HepG2 (cell line): ENCODE data around the gene SMYD1. TPM values are rescaled to one million over a fixed set of nuclear protein-coding genes. Genes with fewer than 3 reads are reported as not detected.

Source experiments
- CEBPB ChIP-seq: IDR thresholded peaks from 2 replicates; pipeline ENCODE4 v1.6.1; 2011; ENCODE audit warnings: low read depth, low read length, improper control_type of control experiment, borderline replicate concordance
- FOXA1 ChIP-seq, 2 experiments: fragments of 450-650 bp in 1 of 2; sonication (generic) in 1 of 2; formaldehyde crosslinking in 1 of 2; IDR thresholded peaks; 2 replicates each; pipeline versions ENCODE4 v1.4.0 to v1.6.1; 2016 to 2020; ENCODE audit warnings: missing genetic modification reagents in 1 of 2
- FOXA3 ChIP-seq: IDR thresholded peaks from 2 replicates; pipeline ENCODE4 v1.6.1; 2016; ENCODE audit warnings: missing genetic modification reagents, missing compliant biosample characterization
- HDAC1 ChIP-seq: sonication (generic); formaldehyde crosslinking; IDR thresholded peaks from 2 replicates; pipeline ENCODE4 v1.5.1; 2020; ENCODE audit warnings: mild to moderate bottlenecking, missing genetic modification reagents
- HOXA5 ChIP-seq: sonication (generic); formaldehyde crosslinking; IDR thresholded peaks from 2 replicates; pipeline ENCODE4 v1.4.0; 2020; ENCODE audit warnings: missing genetic modification reagents
- NFYC ChIP-seq: IDR thresholded peaks from 2 replicates; pipeline ENCODE4 v1.6.1; 2016; ENCODE audit warnings: missing genetic modification reagents, missing compliant biosample characterization
- NR2F6 ChIP-seq, 2 experiments: IDR thresholded peaks; 2 replicates each; pipeline ENCODE4 v1.6.1; 2016; ENCODE audit warnings: antibody characterized with exemption in 1 of 2, mild to moderate bottlenecking in 1 of 2
- POLR2A ChIP-seq, 2 experiments: IDR thresholded peaks; 2 replicates each; pipeline ENCODE4 v1.6.1; 2011; ENCODE audit warnings: low read depth in 2 of 2, low read length in 2 of 2, mild to moderate bottlenecking in 1 of 2, moderate library complexity in 1 of 2; ENCODE audit not compliant: insufficient read depth in 1 of 2
- RBM39 ChIP-seq: fragments of 200-400 bp; formaldehyde crosslinking; IDR thresholded peaks from one replicate; pipeline ENCODE4 v1.6.1; 2018; ENCODE audit warnings: antibody characterized with exemption, mild to moderate bottlenecking, low read depth, low read length; ENCODE audit not compliant: poor library complexity, severe bottlenecking
- SNAPC2 ChIP-seq: sonication (generic); formaldehyde crosslinking; IDR thresholded peaks from 2 replicates; pipeline ENCODE4 v1.8.1; 2022; ENCODE audit warnings: mild to moderate bottlenecking, missing genetic modification reagents
- TSC22D2 ChIP-seq: sonication (generic); formaldehyde crosslinking; IDR thresholded peaks from 2 replicates; pipeline ENCODE4 v1.5.1; 2020; ENCODE audit warnings: missing genetic modification reagents, mild to moderate bottlenecking, borderline replicate concordance
- ZMAT3 ChIP-seq: sonication (generic); formaldehyde crosslinking; conservative IDR thresholded peaks from 2 replicates; pipeline ENCODE4 v1.7.0; 2021; ENCODE audit warnings: missing genetic modification reagents
- ZNF33B ChIP-seq: sonication (generic); formaldehyde crosslinking; IDR thresholded peaks from 2 replicates; pipeline ENCODE4 v1.5.1; 2020; ENCODE audit warnings: mild to moderate bottlenecking, missing genetic modification reagents
- ZNF615 ChIP-seq: sonication (generic); formaldehyde crosslinking; IDR thresholded peaks from 2 replicates; pipeline ENCODE4 v1.5.0; 2020; ENCODE audit warnings: mild to moderate bottlenecking, missing genetic modification reagents, borderline replicate concordance
- polyA plus RNA-seq, 8 experiments: library from polyadenylated mRNA; depleted of rRNA in 3 of 8; stranded (reverse) in 7 of 8; unstranded in 1 of 8; fragments of >200 nt; fragmentation: Illumina TruSeq in 4 of 8; extraction: Trizol in 4 of 8; gene quantifications; 2 replicates each; pipeline versions ENCODE4 v1.2.1 to v1.2.3, GENCODE V29; 2011 to 2016; ENCODE audit warnings: low read depth in 4 of 8, missing spikeins in 1 of 8, mixed read lengths in 1 of 8; ENCODE audit not compliant: insufficient read depth in 1 of 8
- total RNA-seq, 5 experiments: library from RNA; depleted of rRNA; stranded (reverse); fragments of >200 nt; fragmentation: Illumina TruSeq; extraction: Trizol; gene quantifications; 2 replicates each; pipeline ENCODE4 v1.2.3, GENCODE V29; 2016; ENCODE audit warnings: low read depth in 1 of 5
- TF ChIP-seq, protein P1 (sequence below): sonication (generic); formaldehyde crosslinking; IDR thresholded peaks from 2 replicates; pipeline ENCODE4 v1.5.0; 2020; ENCODE audit warnings: mild to moderate bottlenecking, missing genetic modification reagents
- TF ChIP-seq, protein P2 (sequence below): IDR thresholded peaks from 2 replicates; pipeline ENCODE4 v1.6.1; 2016; ENCODE audit warnings: low read depth, borderline replicate concordance
- TF ChIP-seq, protein P3 (sequence below): sonication (generic); formaldehyde crosslinking; IDR thresholded peaks from 2 replicates; pipeline ENCODE4 v1.9.0; 2021; ENCODE audit warnings: missing genetic modification reagents, borderline replicate concordance
- TF ChIP-seq, protein P4 (sequence below): sonication (generic); formaldehyde crosslinking; conservative IDR thresholded peaks from 2 replicates; pipeline ENCODE4 v1.4.0; 2020; ENCODE audit warnings: missing genetic modification reagents
- TF ChIP-seq, protein P5 (sequence below): fragments of 450-650 bp; IDR thresholded peaks from 2 replicates; pipeline ENCODE4 v1.6.1; 2017; ENCODE audit warnings: mild to moderate bottlenecking

SMYD1 gene
- total and polyA plus RNA-seq, 2 of the 13 experiments (the other 11 are each of a cell fraction or from before 2014, with no cell fraction given), result not detected

DNA sequence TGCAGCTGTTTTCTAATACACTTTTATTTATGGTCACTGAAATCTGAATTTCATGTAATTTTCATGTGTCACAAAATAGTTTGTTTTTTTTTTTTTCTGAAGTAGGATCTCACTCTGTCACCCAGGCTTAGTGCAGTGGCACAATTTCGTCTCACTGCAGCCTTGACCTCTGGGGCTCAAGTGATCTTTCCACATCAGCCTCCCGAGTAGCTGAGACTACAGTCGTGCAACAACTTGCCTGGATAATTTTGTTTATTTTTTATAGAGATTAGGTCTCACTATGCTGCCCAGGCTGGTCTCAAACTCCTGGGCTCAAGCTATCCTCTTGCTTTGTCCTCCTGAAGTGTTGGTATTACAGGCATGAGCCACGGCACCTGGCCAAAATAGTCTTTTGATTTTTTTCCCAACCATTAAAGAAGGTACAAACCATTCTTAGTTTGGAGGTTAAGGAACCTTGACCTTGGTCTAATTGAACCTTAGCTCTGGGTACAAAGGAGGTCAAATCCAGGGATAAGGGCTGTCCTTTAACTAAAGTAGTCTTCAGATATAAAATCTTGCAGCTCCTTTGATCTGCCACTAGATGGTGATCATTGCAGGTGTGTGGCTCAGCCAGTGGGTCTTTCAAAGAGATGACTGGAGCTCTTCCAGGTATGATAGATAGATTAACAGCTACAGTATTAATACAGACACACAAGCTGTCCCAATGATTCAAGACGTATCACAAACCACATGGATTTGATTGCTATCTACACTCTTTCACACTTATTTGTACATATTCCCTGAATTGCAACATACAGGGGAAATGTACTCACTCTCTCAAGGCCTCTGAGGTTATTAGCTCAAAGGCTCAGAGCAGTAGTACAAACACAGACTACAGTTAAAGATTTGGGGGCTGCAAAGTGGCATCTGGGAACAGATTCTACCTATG is 7.4 kb upstream of the SMYD1 start (continued):
- TF ChIP-seq TSC22D2 (CRISPR knock-in tag) (no peak), POLR2A (IDR thresholded peaks at IDR 0.05; ENCODE audit: insufficient read depth in 1 of 2, low read depth in 2 of 2, low read length in 2 of 2) (no peak), NR2F6 (IDR thresholded peaks at IDR 0.05) (peak; percentile 71), NR2F6 (CRISPR knock-in tag; IDR thresholded peaks at IDR 0.05) (peak; percentile 53), ZMAT3 (CRISPR knock-in tag) (0 out of 2 replicates have a peak, but pooled peaks have one; percentile 39), CEBPB (peak; percentile 94), ZNF615 (CRISPR knock-in tag) (no peak), FOXA3 (CRISPR knock-in tag) (peak; percentile 74), SNAPC2 (CRISPR knock-in tag) (no peak), RBM39 (no peak), HDAC1 (no peak), NFYC (CRISPR knock-in tag) (no peak), HOXA5 (0 out of 2 replicates have a peak, but pooled peaks have one; percentile 64), ZNF33B (CRISPR knock-in tag) (0 out of 2 replicates have a peak, but pooled peaks have one; percentile 13), FOXA1 (IDR thresholded peaks at IDR 0.05) (no peak), FOXA1 (CRISPR knock-in tag; IDR thresholded peaks at IDR 0.05) (peak; percentile 54; the same call in 1 of the 2 replicates)
- TF ChIP-seq, protein P1, sequence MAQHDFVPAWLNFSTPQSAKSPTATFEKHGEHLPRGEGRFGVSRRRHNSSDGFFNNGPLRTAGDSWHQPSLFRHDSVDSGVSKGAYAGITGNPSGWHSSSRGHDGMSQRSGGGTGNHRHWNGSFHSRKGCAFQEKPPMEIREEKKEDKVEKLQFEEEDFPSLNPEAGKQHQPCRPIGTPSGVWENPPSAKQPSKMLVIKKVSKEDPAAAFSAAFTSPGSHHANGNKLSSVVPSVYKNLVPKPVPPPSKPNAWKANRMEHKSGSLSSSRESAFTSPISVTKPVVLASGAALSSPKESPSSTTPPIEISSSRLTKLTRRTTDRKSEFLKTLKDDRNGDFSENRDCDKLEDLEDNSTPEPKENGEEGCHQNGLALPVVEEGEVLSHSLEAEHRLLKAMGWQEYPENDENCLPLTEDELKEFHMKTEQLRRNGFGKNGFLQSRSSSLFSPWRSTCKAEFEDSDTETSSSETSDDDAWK (CRISPR knock-in tag), result no peak
- TF ChIP-seq, protein P2, sequence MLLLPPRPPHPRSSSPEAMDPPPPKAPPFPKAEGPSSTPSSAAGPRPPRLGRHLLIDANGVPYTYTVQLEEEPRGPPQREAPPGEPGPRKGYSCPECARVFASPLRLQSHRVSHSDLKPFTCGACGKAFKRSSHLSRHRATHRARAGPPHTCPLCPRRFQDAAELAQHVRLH (CRISPR knock-in tag), result no peak
- TF ChIP-seq, protein P3, sequence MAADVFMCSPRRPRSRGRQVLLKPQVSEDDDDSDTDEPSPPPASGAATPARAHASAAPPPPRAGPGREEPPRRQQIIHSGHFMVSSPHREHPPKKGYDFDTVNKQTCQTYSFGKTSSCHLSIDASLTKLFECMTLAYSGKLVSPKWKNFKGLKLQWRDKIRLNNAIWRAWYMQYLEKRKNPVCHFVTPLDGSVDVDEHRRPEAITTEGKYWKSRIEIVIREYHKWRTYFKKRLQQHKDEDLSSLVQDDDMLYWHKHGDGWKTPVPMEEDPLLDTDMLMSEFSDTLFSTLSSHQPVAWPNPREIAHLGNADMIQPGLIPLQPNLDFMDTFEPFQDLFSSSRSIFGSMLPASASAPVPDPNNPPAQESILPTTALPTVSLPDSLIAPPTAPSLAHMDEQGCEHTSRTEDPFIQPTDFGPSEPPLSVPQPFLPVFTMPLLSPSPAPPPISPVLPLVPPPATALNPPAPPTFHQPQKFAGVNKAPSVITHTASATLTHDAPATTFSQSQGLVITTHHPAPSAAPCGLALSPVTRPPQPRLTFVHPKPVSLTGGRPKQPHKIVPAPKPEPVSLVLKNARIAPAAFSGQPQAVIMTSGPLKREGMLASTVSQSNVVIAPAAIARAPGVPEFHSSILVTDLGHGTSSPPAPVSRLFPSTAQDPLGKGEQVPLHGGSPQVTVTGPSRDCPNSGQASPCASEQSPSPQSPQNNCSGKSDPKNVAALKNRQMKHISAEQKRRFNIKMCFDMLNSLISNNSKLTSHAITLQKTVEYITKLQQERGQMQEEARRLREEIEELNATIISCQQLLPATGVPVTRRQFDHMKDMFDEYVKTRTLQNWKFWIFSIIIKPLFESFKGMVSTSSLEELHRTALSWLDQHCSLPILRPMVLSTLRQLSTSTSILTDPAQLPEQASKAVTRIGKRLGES (CRISPR knock-in tag), result no peak
- TF ChIP-seq, protein P4, sequence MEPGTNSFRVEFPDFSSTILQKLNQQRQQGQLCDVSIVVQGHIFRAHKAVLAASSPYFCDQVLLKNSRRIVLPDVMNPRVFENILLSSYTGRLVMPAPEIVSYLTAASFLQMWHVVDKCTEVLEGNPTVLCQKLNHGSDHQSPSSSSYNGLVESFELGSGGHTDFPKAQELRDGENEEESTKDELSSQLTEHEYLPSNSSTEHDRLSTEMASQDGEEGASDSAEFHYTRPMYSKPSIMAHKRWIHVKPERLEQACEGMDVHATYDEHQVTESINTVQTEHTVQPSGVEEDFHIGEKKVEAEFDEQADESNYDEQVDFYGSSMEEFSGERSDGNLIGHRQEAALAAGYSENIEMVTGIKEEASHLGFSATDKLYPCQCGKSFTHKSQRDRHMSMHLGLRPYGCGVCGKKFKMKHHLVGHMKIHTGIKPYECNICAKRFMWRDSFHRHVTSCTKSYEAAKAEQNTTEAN (CRISPR knock-in tag), result peak; percentile 95
- TF ChIP-seq, protein P5, sequence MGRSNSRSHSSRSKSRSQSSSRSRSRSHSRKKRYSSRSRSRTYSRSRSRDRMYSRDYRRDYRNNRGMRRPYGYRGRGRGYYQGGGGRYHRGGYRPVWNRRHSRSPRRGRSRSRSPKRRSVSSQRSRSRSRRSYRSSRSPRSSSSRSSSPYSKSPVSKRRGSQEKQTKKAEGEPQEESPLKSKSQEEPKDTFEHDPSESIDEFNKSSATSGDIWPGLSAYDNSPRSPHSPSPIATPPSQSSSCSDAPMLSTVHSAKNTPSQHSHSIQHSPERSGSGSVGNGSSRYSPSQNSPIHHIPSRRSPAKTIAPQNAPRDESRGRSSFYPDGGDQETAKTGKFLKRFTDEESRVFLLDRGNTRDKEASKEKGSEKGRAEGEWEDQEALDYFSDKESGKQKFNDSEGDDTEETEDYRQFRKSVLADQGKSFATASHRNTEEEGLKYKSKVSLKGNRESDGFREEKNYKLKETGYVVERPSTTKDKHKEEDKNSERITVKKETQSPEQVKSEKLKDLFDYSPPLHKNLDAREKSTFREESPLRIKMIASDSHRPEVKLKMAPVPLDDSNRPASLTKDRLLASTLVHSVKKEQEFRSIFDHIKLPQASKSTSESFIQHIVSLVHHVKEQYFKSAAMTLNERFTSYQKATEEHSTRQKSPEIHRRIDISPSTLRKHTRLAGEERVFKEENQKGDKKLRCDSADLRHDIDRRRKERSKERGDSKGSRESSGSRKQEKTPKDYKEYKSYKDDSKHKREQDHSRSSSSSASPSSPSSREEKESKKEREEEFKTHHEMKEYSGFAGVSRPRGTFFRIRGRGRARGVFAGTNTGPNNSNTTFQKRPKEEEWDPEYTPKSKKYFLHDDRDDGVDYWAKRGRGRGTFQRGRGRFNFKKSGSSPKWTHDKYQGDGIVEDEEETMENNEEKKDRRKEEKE, result no peak
